ENCODE data around the gene RARB. TPM values are rescaled to one million over a fixed set of nuclear protein-coding genes. Genes with fewer than 3 reads are reported as not detected.

RARB gene
- total and polyA plus RNA-seq, 2 of the 13 experiments (the other 11 are each of a cell fraction or from before 2014, with no cell fraction given) = 0.16 TPM; not detected in 1

- no peak for TF ChIP-seq ZNF770 (CRISPR knock-in tag; IDR thresholded peaks at IDR 0.05)
- TF ChIP-seq ATF1 (CRISPR knock-in tag; IDR thresholded peaks at IDR 0.05) = no peak
- TF ChIP-seq ATF4 (CRISPR knock-in tag; IDR thresholded peaks at IDR 0.05) = no peak
- TF ChIP-seq HNF4G (IDR thresholded peaks at IDR 0.05; ENCODE audit: borderline replicate concordance, low read depth, low read length) = no peak
- no peak for TF ChIP-seq HNF4G (CRISPR knock-in tag; IDR thresholded peaks at IDR 0.05; ENCODE audit: borderline replicate concordance, low read depth)
- TF ChIP-seq GLMP (CRISPR knock-in tag; IDR thresholded peaks at IDR 0.05; ENCODE audit: borderline replicate concordance) = no peak
- TF ChIP-seq, protein P1, sequence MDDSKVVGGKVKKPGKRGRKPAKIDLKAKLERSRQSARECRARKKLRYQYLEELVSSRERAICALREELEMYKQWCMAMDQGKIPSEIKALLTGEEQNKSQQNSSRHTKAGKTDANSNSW (CRISPR knock-in tag; IDR thresholded peaks at IDR 0.05; ENCODE audit: borderline replicate concordance) = no peak
- no peak for TF ChIP-seq FOSL1 (CRISPR knock-in tag; IDR thresholded peaks at IDR 0.05; ENCODE audit: borderline replicate concordance)
Observed at GRCh38 chr3:25619382-25619781, 191.3 kb downstream of the RARB start (continued).

GRCh38 chr3:25620493-25620892 is 192.4 kb downstream of the RARB start:
- H3K4me1 ChIP-seq (ENCODE audit: insufficient read depth, low read length) = no peaks in the 10 kb centered on the region
- 93% methylated on average over 5 of the region's 5 CpGs for WGBS (ENCODE audit: low lambda C conversion rate)
- peaks cover 4 to 55% of the 10 kb centered on the region in 2 experiments; a peak in 4 of 5 replicates for H3K36me3 ChIP-seq (replicated peaks in 1 of 2; ENCODE audit: control insufficient read depth in 1 of 2, insufficient read depth in 2 of 2, low read length in 2 of 2)
- no peak overlapping the region for H3K27ac ChIP-seq (ENCODE audit: extremely low read length, insufficient read depth, low read length)
- no peak overlapping the region for H3K4me2 ChIP-seq (ENCODE audit: low read depth, low read length)
- ATAC-seq = no peak
- DNase-seq (ENCODE audit: low spot score) = no peak
- POLR2A ChIA-PET = no interaction called here
- CTCF ChIA-PET (ENCODE audit: low intra/inter-chr PET ratio, low total read pairs) = no interaction called here
- H3K9ac ChIP-seq (ENCODE audit: insufficient read depth, low read depth, low read length) = no peak overlapping the region
- FAIRE-seq = no peak
- no peak overlapping the region for H3K4me3 ChIP-seq (replicated peaks in 1 of 3; ENCODE audit: insufficient read depth in 1 of 3, low read depth in 2 of 3, low read length in 3 of 3)
- no peaks in the 10 kb centered on the region for H3K27me3 ChIP-seq (ENCODE audit: control insufficient read depth in 1 of 2, insufficient read depth in 2 of 2, low read length in 2 of 2)
- H4K20me1 ChIP-seq (ENCODE audit: insufficient read depth, low read length) = no peaks in the 10 kb centered on the region
- in situ Hi-C loops (cut with HindIII; ENCODE audit: extremely low pct_ligation_motif_present, low pct_unique_long_range_greater_than_20kb) (no loop called here), intact Hi-C loops (cut with micrococcal nuclease; ENCODE audit: unreplicated experiment) (no loop called here)
- BruUV-seq (replicated peaks) = no TSS peak
- H2AFZ ChIP-seq (ENCODE audit: low read length) = no peak overlapping the region
- no peaks in the 10 kb centered on the region for H3K79me2 ChIP-seq (ENCODE audit: insufficient read depth, low read length)
- no peaks in the 10 kb centered on the region for H3K9me3 ChIP-seq (ENCODE audit: low read length)
- no peak for TF ChIP-seq IRX3 (CRISPR knock-in tag; IDR thresholded peaks at IDR 0.05; ENCODE audit: borderline replicate concordance, low read depth)
- no peak for TF ChIP-seq RNF2 (conservative IDR thresholded peaks at IDR 0.05; ENCODE audit: low read depth)
- TF ChIP-seq, protein P2, sequence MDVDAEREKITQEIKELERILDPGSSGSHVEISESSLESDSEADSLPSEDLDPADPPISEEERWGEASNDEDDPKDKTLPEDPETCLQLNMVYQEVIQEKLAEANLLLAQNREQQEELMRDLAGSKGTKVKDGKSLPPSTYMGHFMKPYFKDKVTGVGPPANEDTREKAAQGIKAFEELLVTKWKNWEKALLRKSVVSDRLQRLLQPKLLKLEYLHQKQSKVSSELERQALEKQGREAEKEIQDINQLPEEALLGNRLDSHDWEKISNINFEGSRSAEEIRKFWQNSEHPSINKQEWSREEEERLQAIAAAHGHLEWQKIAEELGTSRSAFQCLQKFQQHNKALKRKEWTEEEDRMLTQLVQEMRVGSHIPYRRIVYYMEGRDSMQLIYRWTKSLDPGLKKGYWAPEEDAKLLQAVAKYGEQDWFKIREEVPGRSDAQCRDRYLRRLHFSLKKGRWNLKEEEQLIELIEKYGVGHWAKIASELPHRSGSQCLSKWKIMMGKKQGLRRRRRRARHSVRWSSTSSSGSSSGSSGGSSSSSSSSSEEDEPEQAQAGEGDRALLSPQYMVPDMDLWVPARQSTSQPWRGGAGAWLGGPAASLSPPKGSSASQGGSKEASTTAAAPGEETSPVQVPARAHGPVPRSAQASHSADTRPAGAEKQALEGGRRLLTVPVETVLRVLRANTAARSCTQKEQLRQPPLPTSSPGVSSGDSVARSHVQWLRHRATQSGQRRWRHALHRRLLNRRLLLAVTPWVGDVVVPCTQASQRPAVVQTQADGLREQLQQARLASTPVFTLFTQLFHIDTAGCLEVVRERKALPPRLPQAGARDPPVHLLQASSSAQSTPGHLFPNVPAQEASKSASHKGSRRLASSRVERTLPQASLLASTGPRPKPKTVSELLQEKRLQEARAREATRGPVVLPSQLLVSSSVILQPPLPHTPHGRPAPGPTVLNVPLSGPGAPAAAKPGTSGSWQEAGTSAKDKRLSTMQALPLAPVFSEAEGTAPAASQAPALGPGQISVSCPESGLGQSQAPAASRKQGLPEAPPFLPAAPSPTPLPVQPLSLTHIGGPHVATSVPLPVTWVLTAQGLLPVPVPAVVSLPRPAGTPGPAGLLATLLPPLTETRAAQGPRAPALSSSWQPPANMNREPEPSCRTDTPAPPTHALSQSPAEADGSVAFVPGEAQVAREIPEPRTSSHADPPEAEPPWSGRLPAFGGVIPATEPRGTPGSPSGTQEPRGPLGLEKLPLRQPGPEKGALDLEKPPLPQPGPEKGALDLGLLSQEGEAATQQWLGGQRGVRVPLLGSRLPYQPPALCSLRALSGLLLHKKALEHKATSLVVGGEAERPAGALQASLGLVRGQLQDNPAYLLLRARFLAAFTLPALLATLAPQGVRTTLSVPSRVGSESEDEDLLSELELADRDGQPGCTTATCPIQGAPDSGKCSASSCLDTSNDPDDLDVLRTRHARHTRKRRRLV (CRISPR knock-in tag; IDR thresholded peaks at IDR 0.05) = no peak
- TF ChIP-seq SMYD3 (CRISPR knock-in tag; IDR thresholded peaks at IDR 0.05) = no peak
- no peak for TF ChIP-seq JUNB (CRISPR knock-in tag; IDR thresholded peaks at IDR 0.05; ENCODE audit: borderline replicate concordance)
- no peak for TF ChIP-seq SYNCRIP (IDR thresholded peaks at IDR 0.05; ENCODE audit: insufficient read depth, low read depth, low read length)
- no peak for TF ChIP-seq ERF (CRISPR knock-in tag; IDR thresholded peaks at IDR 0.05)

Measured in HepG2 (cell line).